ENCODE results near the gene UBE2K. TPM values are rescaled to one million over a fixed set of nuclear protein-coding genes. Genes with fewer than 3 reads are reported as not detected.

The UBE2K gene, protein sequence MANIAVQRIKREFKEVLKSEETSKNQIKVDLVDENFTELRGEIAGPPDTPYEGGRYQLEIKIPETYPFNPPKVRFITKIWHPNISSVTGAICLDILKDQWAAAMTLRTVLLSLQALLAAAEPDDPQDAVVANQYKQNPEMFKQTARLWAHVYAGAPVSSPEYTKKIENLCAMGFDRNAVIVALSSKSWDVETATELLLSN
- total RNA-seq = 15.5 and 21.5 TPM in 2 replicates

DNA sequence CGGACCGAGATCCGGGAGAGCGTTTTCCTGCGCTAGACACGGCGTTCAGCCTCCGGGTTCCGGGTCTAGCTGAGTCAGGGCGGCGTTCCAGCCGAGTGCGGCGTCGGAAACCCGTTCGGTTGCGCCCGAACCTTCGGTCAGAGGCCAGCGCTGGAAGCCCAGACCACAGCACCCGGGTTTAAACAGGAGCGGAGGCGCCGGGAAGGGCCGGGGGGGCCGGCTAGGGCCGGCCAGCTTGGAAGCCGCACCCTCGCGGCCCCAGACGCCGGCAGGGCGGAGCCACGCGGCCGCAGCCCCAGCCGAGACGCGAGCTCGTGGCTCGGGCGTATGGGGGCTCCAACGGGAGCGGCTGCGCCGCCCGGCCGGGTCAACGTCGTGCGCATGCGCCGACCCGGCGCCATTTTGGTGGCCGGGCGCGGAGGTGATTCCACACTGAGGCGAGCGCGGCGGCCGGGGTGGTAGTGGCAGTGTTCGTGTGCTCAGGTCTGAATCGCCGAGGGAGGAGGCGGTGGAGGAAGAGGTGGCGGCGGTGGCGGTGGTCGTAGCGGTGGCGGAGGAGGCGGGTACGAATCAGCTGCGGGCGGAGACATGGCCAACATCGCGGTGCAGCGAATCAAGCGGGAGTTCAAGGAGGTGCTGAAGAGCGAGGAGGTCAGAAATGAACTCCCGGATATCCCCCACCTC is at the start of gene UBE2K:
UBE2K (plus strand) TSS at position 397 of the 684 bp plus-strand sequence; CDS start at position 589, 192 bp downstream.

Small RNA genes lying within 50 kb of the gene (small RNA-seq; reads per million reads assigned to genes)
- not detected for gene RF00019 (ENCODE audit: low replicate concordance)
- not detected for gene RN7SL558P (ENCODE audit: low replicate concordance)

Other genes starting within 250 kb of the UBE2K start
- gene RPL9, start 239.2 kb upstream of the UBE2K start, total RNA-seq = 1,608 and 1,691 TPM in 2 replicates
- 5.9 and 7.7 TPM in 2 replicates for gene LIAS, start 239.1 kb upstream of the UBE2K start, total RNA-seq
- 155 and 314 TPM in 2 replicates for gene UGDH, start 170.7 kb upstream of the UBE2K start, total RNA-seq
- 26.2 and 40.7 TPM in 2 replicates for gene SMIM14, start 59.3 kb upstream of the UBE2K start, total RNA-seq